SK-N-MC (cell line): Measurements from ENCODE around the gene LTBP1.

Experiments used
- EZH2 ChIP-seq: fragments of 200-600 bp; sonication (generic); IDR thresholded peaks from one replicate; pipeline ENCODE4 v1.6.1; 2017; ENCODE audit warnings: antibody characterized with exemption
- FOXP2 ChIP-seq: optimal IDR thresholded peaks from 2 replicates; pipeline ENCODE3; 2011; ENCODE audit warnings: mild to moderate bottlenecking, moderate library complexity; ENCODE audit not compliant: insufficient read depth; ENCODE audit errors: extremely low read length, control extremely low read depth
- POLR2AphosphoS5 ChIP-seq: IDR thresholded peaks from 2 replicates; pipeline ENCODE4 v1.6.1; 2012; ENCODE audit warnings: mild to moderate bottlenecking, low read depth, low read length, borderline replicate concordance

DNA sequence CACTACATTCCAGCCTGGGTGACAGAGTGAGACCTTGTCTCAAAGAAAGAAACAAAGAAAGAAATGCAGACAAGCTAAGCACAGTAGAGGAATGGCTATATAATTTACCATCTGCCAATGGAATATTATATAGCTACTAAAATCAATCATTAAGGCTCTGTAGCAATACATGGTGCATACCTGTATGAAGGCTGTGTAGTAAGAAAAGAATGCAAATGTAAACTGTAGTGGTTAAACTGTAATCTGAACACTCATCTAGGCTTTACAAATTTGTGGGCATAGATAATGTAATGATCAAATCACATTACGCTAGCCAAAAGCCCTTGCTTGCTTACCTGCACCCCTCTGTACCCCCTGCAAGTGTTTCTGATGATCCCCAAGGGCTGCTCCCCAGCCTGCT is 230.9 kb downstream of the LTBP1 start:
- TF ChIP-seq POLR2AphosphoS5 (no peak), EZH2 (no peak), FOXP2 (no peak)
